K562 treated with DMSO at 1 percent for 48 hours (cell line): Measurements from ENCODE around the gene LCE3C. TPM values are rescaled to one million over a fixed set of nuclear protein-coding genes. Genes with fewer than 3 reads are reported as not detected.

Experiments
- total RNA-seq: library from RNA; unstranded; fragments of 300-600 nt; gene quantifications from 2 replicates; pipeline ENCODE4 v1.2.3, GENCODE V29; 2022; ENCODE audit warnings: low replicate concordance; ENCODE audit errors: extremely low read depth

Gene LCE3C, protein sequence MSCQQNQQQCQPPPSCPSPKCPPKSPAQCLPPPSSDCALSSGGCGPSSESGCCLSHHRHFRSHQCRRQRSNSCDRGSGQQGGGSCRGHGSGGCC
- total RNA-seq = not detected in 2 replicates

DNA sequence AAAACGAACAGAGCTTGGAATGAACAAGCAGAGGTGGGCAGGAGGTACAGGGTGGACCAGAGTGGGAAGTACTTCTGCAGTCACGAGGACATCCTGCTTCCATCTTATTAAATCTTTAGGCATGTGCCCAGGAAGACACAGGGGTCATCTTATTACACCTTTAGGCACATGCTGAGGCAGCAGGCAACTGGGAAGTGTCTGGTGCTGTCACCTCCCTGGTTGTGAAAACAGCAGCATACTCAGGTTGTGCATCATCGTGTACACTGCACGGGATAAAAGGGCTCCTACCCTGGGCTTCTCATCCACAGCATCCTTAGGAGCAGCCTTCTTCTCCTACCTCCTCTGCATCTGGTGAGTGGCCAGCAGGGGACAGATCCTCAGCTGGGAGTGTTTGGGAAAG is at the start of gene LCE3C:
Gene LCE3C, plus strand, starts transcription at position 301 of the 400 bp plus-strand sequence. CDS start 498 bp downstream, outside the sequence.

DNA sequence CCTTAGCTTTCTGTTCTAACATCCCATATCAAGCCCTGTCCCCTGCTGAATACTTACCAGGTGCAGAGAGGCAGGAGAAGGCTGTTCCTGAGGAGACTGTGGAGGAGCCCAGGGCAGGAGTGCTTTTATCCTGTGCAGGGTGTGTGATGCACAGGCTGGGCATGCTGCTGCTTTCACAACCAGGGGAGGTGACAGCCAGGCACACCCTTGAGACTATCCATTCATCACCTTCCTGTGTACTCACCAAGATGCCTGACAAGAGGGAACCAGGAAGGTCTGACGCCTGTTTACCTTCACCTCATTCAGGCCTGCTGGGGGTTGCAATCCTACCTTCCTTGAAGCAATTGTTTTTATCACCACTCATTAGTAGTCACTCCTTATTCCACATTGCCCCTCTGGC is 33.4 kb upstream of the LCE3C start, which contains the start of gene LCE3E:
Gene LCE3E, minus strand, starts transcription at position 100 of the 400 bp plus-strand sequence. CDS start 572 bp downstream, outside the sequence.

DNA sequence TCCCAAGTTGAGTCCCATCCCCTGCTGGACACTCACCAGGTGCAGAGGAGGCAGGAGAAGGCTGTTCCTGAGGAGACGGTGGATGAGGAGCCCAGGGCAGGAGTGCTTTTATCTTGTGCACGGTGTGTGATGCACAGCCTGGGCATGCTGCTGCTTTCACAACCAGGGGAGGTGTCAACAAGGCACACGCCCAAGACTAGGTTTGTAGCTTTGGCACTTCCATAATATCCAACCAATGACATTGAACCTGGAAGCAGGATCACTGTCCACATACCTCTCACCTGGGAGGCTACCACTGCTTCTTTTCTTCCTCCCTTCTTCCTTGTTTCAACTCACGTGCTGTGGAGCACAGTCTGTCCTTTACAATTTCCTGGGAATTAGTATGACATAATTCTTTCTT is 19.6 kb upstream of the LCE3C start, which contains the start of gene LCE3D:
Gene LCE3D, minus strand, starts transcription at position 84 of the 400 bp plus-strand sequence. CDS start 580 bp downstream, outside the sequence.

DNA sequence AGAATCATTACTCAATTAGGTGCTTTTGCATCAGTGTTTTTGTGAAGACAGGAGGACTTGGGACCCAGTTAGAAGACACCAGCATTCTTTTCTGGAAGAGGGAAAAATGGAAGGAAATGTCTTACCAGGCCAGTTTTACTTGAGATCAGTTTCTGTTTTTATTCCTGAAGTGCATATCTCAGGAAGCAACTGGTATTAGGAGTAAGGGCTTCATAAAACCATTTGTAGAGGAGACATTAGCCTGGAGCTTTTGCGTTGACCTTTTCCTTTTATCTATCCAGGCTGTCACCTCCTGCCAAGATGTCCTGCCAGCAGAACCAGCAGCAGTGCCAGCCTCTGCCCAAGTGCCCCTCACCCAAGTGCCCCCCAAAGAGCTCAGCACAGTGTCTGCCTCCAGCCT is 13.5 kb downstream of the LCE3C start, which contains the start of gene LCE3B:
Gene LCE3B, plus strand, starts transcription at position 301 of the 400 bp plus-strand sequence. Its CDS starts 0 bp downstream, at position 301.

DNA sequence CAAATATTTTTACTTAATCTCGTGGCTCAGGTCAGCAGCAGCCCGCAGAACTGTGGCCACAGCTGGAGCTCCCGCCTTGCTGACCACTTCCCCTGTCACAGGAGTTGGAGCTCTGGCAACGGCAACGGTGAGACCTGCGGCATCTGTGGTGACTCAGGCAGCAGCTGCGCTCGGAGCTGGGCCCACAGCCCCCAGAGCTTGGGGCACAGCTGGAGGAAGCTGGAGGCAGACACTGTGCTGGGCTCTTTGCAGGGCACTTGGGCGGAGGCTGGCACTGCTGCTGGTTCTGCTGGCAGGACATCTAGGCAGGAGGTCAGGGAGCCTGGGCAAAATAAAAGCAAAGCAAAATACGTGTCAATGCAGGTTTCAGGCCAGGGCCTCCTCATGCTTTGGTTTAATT is 22.8 kb downstream of the LCE3C start, which contains the start of gene LCE3A:
Gene LCE3A, minus strand, starts transcription at position 301 of the 400 bp plus-strand sequence. Its CDS starts 0 bp downstream, at position 301.

Other genes with a start within 250 kb of the LCE3C start
- not detected in 2 replicates for gene FLG2, start 240.2 kb upstream of the LCE3C start, total RNA-seq
- gene CRNN, start 186.0 kb upstream of the LCE3C start, total RNA-seq = not detected in 2 replicates
- not detected in 2 replicates for gene LCE5A, start 89.4 kb upstream of the LCE3C start, total RNA-seq
- not detected in 2 replicates for gene CRCT1, start 85.8 kb upstream of the LCE3C start, total RNA-seq
- not detected in 2 replicates for gene LCE3E, start 33.5 kb upstream of the LCE3C start, total RNA-seq
- not detected in 2 replicates for gene LCE3D, start 19.7 kb upstream of the LCE3C start, total RNA-seq
- gene LCE3B, start 13.6 kb downstream of the LCE3C start, total RNA-seq = not detected in 2 replicates
- not detected in 2 replicates for gene LCE3A, start 22.9 kb downstream of the LCE3C start, total RNA-seq
- not detected in 2 replicates for gene LCE2D, start 63.1 kb downstream of the LCE3C start, total RNA-seq
- not detected in 2 replicates for gene LCE2C, start 75.0 kb downstream of the LCE3C start, total RNA-seq
- not detected in 2 replicates for gene LCE2B, start 85.9 kb downstream of the LCE3C start, total RNA-seq
- gene LCE2A, start 98.1 kb downstream of the LCE3C start, total RNA-seq = not detected in 2 replicates
- gene LCE4A, start 107.9 kb downstream of the LCE3C start, total RNA-seq = not detected in 2 replicates
- gene KPRP, start 157.8 kb downstream of the LCE3C start, total RNA-seq = not detected in 2 replicates
- not detected in 2 replicates for gene LCE1F, start 174.9 kb downstream of the LCE3C start, total RNA-seq
- not detected in 2 replicates for gene LCE1E, start 186.0 kb downstream of the LCE3C start, total RNA-seq
- not detected in 2 replicates for gene LCE1D, start 196.5 kb downstream of the LCE3C start, total RNA-seq
- gene LCE1C, start 206.4 kb downstream of the LCE3C start, total RNA-seq = not detected in 2 replicates
- not detected in 2 replicates for gene LCE1B, start 211.7 kb downstream of the LCE3C start, total RNA-seq
- gene LCE1A, start 227.2 kb downstream of the LCE3C start, total RNA-seq = not detected in 2 replicates
- gene LCE6A, start 242.6 kb downstream of the LCE3C start, total RNA-seq = not detected in 2 replicates